H1 (cell line): ENCODE measurements around the gene ARHGAP15. TPM values are rescaled to one million over a fixed set of nuclear protein-coding genes. Genes with fewer than 3 reads are reported as not detected.

Experiments used
- CTCF ChIA-PET: fragments of 300-600 bp; sonication (Branson Sonifier 250); formaldehyde crosslinking; loops from one replicate; lab custom pipeline; 2021; ENCODE audit not compliant: partially characterized antibody; lab: Charles Lee
- POLR2A ChIA-PET: fragments of 300-600 bp; sonication (Branson Sonifier 250); formaldehyde crosslinking; loops from one replicate; lab custom pipeline; 2021; ENCODE audit warnings: inconsistent platforms; ENCODE audit not compliant: partially characterized antibody; lab: Charles Lee
- DNase-seq, 2 experiments: peaks; one replicate each; pipeline versions ENCODE4 v3.0.0 to v3.0.0-alpha.2; 2010 to 2022; ENCODE audit warnings: low spot score in 2 of 2, low read depth in 1 of 2, mixed read lengths in 1 of 2
- FAIRE-seq: peaks from 2 replicates; lab custom pipeline; 2011; peaks lifted over from hg19 to GRCh38; lab: Jason Lieb, UNC
- H2AFZ ChIP-seq: 2 replicates; pipeline ENCODE4 v1.8.1; 2012; ENCODE audit warnings: low read length, inconsistent platforms
- H2AK5ac ChIP-seq: 2 replicates; pipeline ENCODE4 v1.6.1; 2013; ENCODE audit warnings: low read depth, low read length
- H2BK120ac ChIP-seq: replicated peaks from 2 replicates; pipeline ENCODE3; 2013; ENCODE audit warnings: low read depth, low read length, inconsistent platforms
- H2BK12ac ChIP-seq: 2 replicates; pipeline ENCODE4 v1.6.1; 2013; ENCODE audit warnings: low read depth, low read length
- H2BK15ac ChIP-seq: 2 replicates; pipeline ENCODE4 v1.6.1; 2013; ENCODE audit warnings: low read length
- H2BK20ac ChIP-seq: 2 replicates; pipeline ENCODE4 v1.6.1; 2013; ENCODE audit warnings: low read length
- H2BK5ac ChIP-seq: 2 replicates; pipeline ENCODE4 v1.6.1; 2013; ENCODE audit warnings: low read depth, low read length
- H3K14ac ChIP-seq: 2 replicates; pipeline ENCODE4 v1.6.1; 2013; ENCODE audit warnings: inconsistent platforms; ENCODE audit not compliant: insufficient read length
- H3K18ac ChIP-seq: 2 replicates; pipeline ENCODE4 v1.6.1; 2013; ENCODE audit warnings: low read length; ENCODE audit errors: extremely low read depth
- H3K23ac ChIP-seq: 2 replicates; pipeline ENCODE4 v1.6.1; 2013; ENCODE audit warnings: inconsistent platforms; ENCODE audit not compliant: insufficient read length
- H3K23me2 ChIP-seq: 2 replicates; pipeline ENCODE4 v1.6.1; 2013; ENCODE audit warnings: low read depth, low read length
- H3K27ac ChIP-seq: 2 replicates; pipeline ENCODE4 v1.6.1; 2011; ENCODE audit warnings: low read depth, low read length, inconsistent platforms
- H3K27me3 ChIP-seq, 4 experiments: replicated peaks in 1 of 4; 1 replicate in 1 of 4; 2 replicates in 3 of 4; pipeline versions ENCODE4 v1.6.1 to v1.8.1; 2011 to 2013; ENCODE audit warnings: low read length in 3 of 4, mild to moderate bottlenecking in 3 of 4, inconsistent platforms in 2 of 4, mixed read lengths in 2 of 4, moderate library complexity in 1 of 4; ENCODE audit not compliant: control insufficient read depth in 3 of 4, insufficient read depth in 3 of 4; ENCODE audit errors: extremely low read depth in 1 of 4
- H3K36me3 ChIP-seq, 4 experiments: 2 replicates each; pipeline versions ENCODE4 v1.6.1 to v1.8.1; 2011 to 2013; ENCODE audit warnings: mild to moderate bottlenecking in 4 of 4, low read length in 3 of 4, moderate library complexity in 2 of 4, control low read depth in 1 of 4, inconsistent platforms in 1 of 4; ENCODE audit not compliant: insufficient read depth in 4 of 4, control insufficient read depth in 2 of 4
- H3K4ac ChIP-seq: replicated peaks from 2 replicates; pipeline ENCODE3; 2013; ENCODE audit warnings: low read length, low read depth, mixed read lengths, inconsistent platforms; ENCODE audit not compliant: insufficient read length
- H3K4me1 ChIP-seq, 4 experiments: replicated peaks in 1 of 4; 1 replicate in 1 of 4; 2 replicates in 3 of 4; pipeline versions ENCODE4 v1.6.1 to v1.8.1; 2011 to 2013; ENCODE audit warnings: low read length in 3 of 4, inconsistent platforms in 2 of 4, mixed read lengths in 1 of 4; ENCODE audit not compliant: insufficient read depth in 4 of 4, control insufficient read depth in 3 of 4
- H3K4me2 ChIP-seq, 2 experiments: 2 replicates each; pipeline versions ENCODE4 v1.6.1 to v1.8.1; 2011 to 2013; ENCODE audit warnings: low read depth in 2 of 2, low read length in 2 of 2, control low read depth in 1 of 2, inconsistent platforms in 1 of 2, mild to moderate bottlenecking in 1 of 2; ENCODE audit not compliant: insufficient read depth in 1 of 2
- H3K4me3 ChIP-seq, 4 experiments: fragments of 200-600, 300-600 bp in 1 of 4; sonication (generic), shearing (Covaris generic), sonication (Bioruptor Twin) in 1 of 4; 2 replicates each; pipeline versions ENCODE4 v1.5.1 to v1.8.1; 2011 to 2016; ENCODE audit warnings: low read length in 4 of 4, low read depth in 3 of 4, control low read depth in 2 of 4, inconsistent platforms in 2 of 4, mild to moderate bottlenecking in 2 of 4, mixed read lengths in 1 of 4, moderate library complexity in 1 of 4; ENCODE audit not compliant: insufficient read depth in 2 of 4; ENCODE audit errors: extremely low read depth in 1 of 4
- H3K56ac ChIP-seq: replicated peaks from 2 replicates; pipeline ENCODE3; 2013; ENCODE audit warnings: low read depth, mild to moderate bottlenecking, mixed read lengths, low read length, inconsistent platforms; ENCODE audit not compliant: insufficient read length
- H3K79me1 ChIP-seq: 2 replicates; pipeline ENCODE4 v1.6.1; 2013; ENCODE audit warnings: low read depth, low read length, control low read depth
- H3K79me2 ChIP-seq, 2 experiments: 2 replicates each; pipeline versions ENCODE4 v1.6.1 to v1.8.1; 2012 to 2013; ENCODE audit warnings: low read length in 2 of 2, mild to moderate bottlenecking in 2 of 2, inconsistent platforms in 1 of 2; ENCODE audit not compliant: insufficient read depth in 2 of 2, control insufficient read depth in 1 of 2
- H3K9ac ChIP-seq, 4 experiments: replicated peaks in 1 of 4; 1 replicate in 1 of 4; 2 replicates in 3 of 4; pipeline versions ENCODE4 v1.6.1 to v1.8.1; 2011 to 2013; ENCODE audit warnings: low read depth in 3 of 4, low read length in 3 of 4, control low read depth in 2 of 4, mild to moderate bottlenecking in 2 of 4, moderate library complexity in 2 of 4, inconsistent platforms in 1 of 4; ENCODE audit errors: extremely low read depth in 1 of 4
- H3K9me3 ChIP-seq, 2 experiments: 2 replicates each; pipeline versions ENCODE4 v1.6.1 to v1.8.1; 2012 to 2013; ENCODE audit warnings: mild to moderate bottlenecking in 2 of 2, moderate library complexity in 2 of 2, control low read depth in 1 of 2, inconsistent platforms in 1 of 2, low read depth in 1 of 2, low read length in 1 of 2, mixed read lengths in 1 of 2; ENCODE audit not compliant: insufficient read depth in 2 of 2
- H4K20me1 ChIP-seq, 2 experiments: replicated peaks in 1 of 2; 2 replicates each; pipeline versions ENCODE3 to v1.8.1; 2011 to 2013; ENCODE audit warnings: inconsistent platforms in 2 of 2, low read length in 2 of 2, mild to moderate bottlenecking in 1 of 2; ENCODE audit not compliant: insufficient read depth in 2 of 2, control insufficient read depth in 1 of 2
- H4K5ac ChIP-seq: 2 replicates; pipeline ENCODE4 v1.6.1; 2013; ENCODE audit warnings: low read length, low read depth, mixed read lengths, inconsistent platforms; ENCODE audit not compliant: insufficient read length
- H4K8ac ChIP-seq: 2 replicates; pipeline ENCODE4 v1.8.0; 2013; ENCODE audit warnings: mild to moderate bottlenecking, moderate library complexity, low read length, inconsistent platforms; ENCODE audit not compliant: insufficient read depth; ENCODE audit errors: extremely low read depth
- H4K91ac ChIP-seq: replicated peaks from 2 replicates; pipeline ENCODE3; 2013; ENCODE audit warnings: low read length, mixed read lengths, inconsistent platforms; ENCODE audit not compliant: insufficient read length
- CTBP2 ChIP-seq: IDR thresholded peaks from 2 replicates; pipeline ENCODE4 v1.7.0; 2011; ENCODE audit warnings: borderline replicate concordance, mild to moderate bottlenecking, moderate library complexity, mixed read lengths, low read length; ENCODE audit not compliant: insufficient read depth, insufficient read length
- SAP30 ChIP-seq: fragments of 300-600 bp; sonication (generic); IDR thresholded peaks from 2 replicates; pipeline ENCODE4 v1.7.1; 2012; ENCODE audit warnings: low read length, moderate library complexity, mild to moderate bottlenecking, inconsistent platforms; ENCODE audit not compliant: insufficient read depth, insufficient replicate concordance
- ZNF274 ChIP-seq: IDR thresholded peaks from 2 replicates; pipeline ENCODE4 v1.7.0; 2012; ENCODE audit warnings: low read length, borderline replicate concordance; ENCODE audit errors: extremely low read depth
- WGBS, 2 experiments: shearing (Covaris generic) in 1 of 2; methylation state at CpG; one replicate each; pipeline versions ENCODE4 v1.1.6 to v1.1.7; 2013 to 2015; ENCODE audit warnings: low lambda C conversion rate in 2 of 2, mixed read lengths in 2 of 2, inconsistent platforms in 1 of 2, low coverage in 1 of 2, missing lambda C conversion rate in 1 of 2; ENCODE audit not compliant: insufficient replicate concordance in 2 of 2, insufficient coverage in 1 of 2, insufficient read length in 1 of 2; ENCODE audit errors: extremely low coverage in 1 of 2, missing lambda C conversion rate in 1 of 2; 5-methylcytosine and 5-hydroxymethylcytosine counted together
- polyA plus RNA-seq, 7 experiments: library from polyadenylated mRNA; depleted of rRNA in 3 of 7; stranded (reverse) in 5 of 7; unstranded in 2 of 7; fragments of >200 nt in 5 of 7; fragments of 200-250 nt in 2 of 7; gene quantifications; 1 replicate in 5 of 7; 2 replicates in 1 of 7; 4 replicates in 1 of 7; pipeline versions ENCODE4 v1.2.1 to v1.2.3, GENCODE V29; 2011 to 2013; ENCODE audit warnings: missing spikeins in 2 of 7, mixed read lengths in 2 of 7
- total RNA-seq: library from RNA; stranded (reverse); fragmentation: NEBNext Ultra II Directional; extraction: Animal tissue kit (Norgen Biotek cat#: 25700); gene quantifications from 2 replicates; pipeline ENCODE4 v1.2.1, GENCODE V29; 2021

Gene ARHGAP15
- total and polyA plus RNA-seq, 2 of the 8 experiments (the other 6 are each of a cell fraction or from before 2014, with no cell fraction given), result not detected

DNA sequence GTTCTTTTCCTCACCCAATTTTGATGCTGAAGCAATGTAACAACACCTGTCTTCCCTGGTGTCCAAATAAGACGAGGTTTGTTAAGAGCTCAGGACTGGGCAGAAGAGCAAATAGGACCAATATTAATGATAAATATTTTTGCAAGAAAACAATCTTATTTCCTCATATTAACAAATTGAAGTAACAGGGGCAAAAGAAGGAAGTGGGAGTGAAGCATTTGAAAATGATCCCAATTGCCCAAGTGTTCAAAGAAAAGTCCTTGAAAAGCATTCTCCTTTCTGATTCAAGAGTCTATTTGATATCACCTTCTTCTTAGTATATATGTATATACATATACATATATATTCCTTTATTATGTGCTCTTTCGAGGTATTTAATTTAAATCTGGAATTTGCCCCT, 418.8 kb downstream of the ARHGAP15 start:
- Histone ChIP-seq H3K4me1 (peaks cover 0 to 11% (median 0%) of the 10 kb centered on the region in 4 experiments; a peak in 1 of 7 replicates), H2AFZ (no peak overlapping the region), H2BK12ac (no peak overlapping the region), H3K18ac (no peak overlapping the region), H3K36me3 (no peaks in the 10 kb centered on the region), H2BK20ac (no peak overlapping the region), H4K5ac (no peak overlapping the region), H4K8ac (no peak overlapping the region), H3K4me3 (no peak overlapping the region), H3K14ac (no peak overlapping the region), H3K27ac (no peak overlapping the region), H2BK120ac (no peak overlapping the region), H3K9me3 (no peaks in the 10 kb centered on the region), H3K79me2 (no peaks in the 10 kb centered on the region), H3K4ac (no peak overlapping the region), H3K27me3 (no peaks in the 10 kb centered on the region), H3K79me1 (no peaks in the 10 kb centered on the region), H4K91ac (no peak overlapping the region), H2AK5ac (no peak overlapping the region), H3K4me2 (no peak overlapping the region), H3K9ac (no peak overlapping the region), H4K20me1 (no peaks in the 10 kb centered on the region), H2BK5ac (no peak overlapping the region), H3K56ac (peak overlapping the region; percentile 53), H2BK15ac (no peak overlapping the region), H3K23me2 (no peaks in the 10 kb centered on the region; the same call in 1 of the 2 replicates), H3K23ac (no peak overlapping the region)
- WGBS, 2 experiments, result 51% methylated on average over 2 of the region's 2 CpGs; no CpG with 5 or more reads in 1 of the 2 experiments
- ChIA-PET CTCF (no interaction called here), POLR2A (no interaction called here)
- DNase-seq (no peak), FAIRE-seq (no peak)
- TF ChIP-seq SAP30 (no peak), CTBP2 (no peak), ZNF274 (no peak)
